Liver (tissue), 9 donors: ENCODE data around the gene EPM2A. TPM values are rescaled to one million over a fixed set of nuclear protein-coding genes. Genes with fewer than 3 reads are reported as not detected.

Source experiments
- DNase-seq: peaks from one replicate; pipeline ENCODE4 v3.0.0-alpha.2; 2017; ENCODE audit warnings: low spot score
- H3K27ac ChIP-seq, 2 donors: one replicate each; pipeline ENCODE4 v1.7.0; 2013; ENCODE audit warnings: inconsistent platforms in 2 of 2, low read length in 2 of 2, control low read depth in 1 of 2, low read depth in 1 of 2, mild to moderate bottlenecking in 1 of 2
- H3K27me3 ChIP-seq, 4 donors: one replicate each; pipeline versions ENCODE4 v1.6.1 to v1.7.0; 2013; ENCODE audit warnings: low read length in 3 of 4, inconsistent platforms in 1 of 4, mild to moderate bottlenecking in 1 of 4, moderate library complexity in 1 of 4; ENCODE audit not compliant: control insufficient read depth in 4 of 4, insufficient read depth in 4 of 4
- H3K36me3 ChIP-seq, 4 donors: one replicate each; pipeline versions ENCODE4 v1.6.1 to v1.7.0; 2013; ENCODE audit warnings: low read length in 3 of 4, mild to moderate bottlenecking in 3 of 4, low read depth in 1 of 4, moderate library complexity in 1 of 4; ENCODE audit not compliant: control insufficient read depth in 4 of 4, insufficient read depth in 3 of 4
- H3K4me1 ChIP-seq, 4 donors: one replicate each; pipeline versions ENCODE4 v1.6.1 to v1.7.0; 2013; ENCODE audit warnings: low read length in 3 of 4, mild to moderate bottlenecking in 3 of 4, moderate library complexity in 1 of 4; ENCODE audit not compliant: control insufficient read depth in 4 of 4, insufficient read depth in 4 of 4
- H3K4me3 ChIP-seq, 3 donors: one replicate each; pipeline versions ENCODE4 v1.6.1 to v1.7.0; 2013; ENCODE audit warnings: low read length in 3 of 3, control low read depth in 1 of 3, low read depth in 1 of 3, mild to moderate bottlenecking in 1 of 3
- H3K9ac ChIP-seq, 2 donors: one replicate each; pipeline ENCODE4 v1.7.0; 2013; ENCODE audit warnings: low read length in 2 of 2, mild to moderate bottlenecking in 2 of 2, moderate library complexity in 2 of 2, control low read depth in 1 of 2, low read depth in 1 of 2
- H3K9me3 ChIP-seq, 4 donors: one replicate each; pipeline versions ENCODE4 v1.6.1 to v1.7.0; 2013; ENCODE audit warnings: low read length in 3 of 4; ENCODE audit not compliant: control insufficient read depth in 4 of 4
- EGR1 ChIP-seq, 2 donors: IDR thresholded peaks; 2 replicates each; pipeline ENCODE4 v1.6.1; 2016 to 2018; ENCODE audit warnings: antibody characterized with exemption in 2 of 2, low read depth in 2 of 2
- FOXA1 ChIP-seq: IDR thresholded peaks from 2 replicates; pipeline ENCODE4 v1.6.1; 2016; ENCODE audit warnings: antibody characterized with exemption
- FOXA2 ChIP-seq: IDR thresholded peaks from 2 replicates; pipeline ENCODE4 v1.6.1; 2016; ENCODE audit warnings: antibody characterized with exemption
- GABPA ChIP-seq, 2 donors: IDR thresholded peaks in 1 of 2; conservative IDR thresholded peaks in 1 of 2; 2 replicates each; pipeline ENCODE4 v1.6.1; 2016; ENCODE audit warnings: antibody characterized with exemption in 2 of 2, mild to moderate bottlenecking in 1 of 2, moderate library complexity in 1 of 2
- HNF4A ChIP-seq, 2 donors: conservative IDR thresholded peaks; 2 replicates each; pipeline ENCODE4 v1.6.1; 2016; ENCODE audit warnings: antibody characterized with exemption in 2 of 2, mild to moderate bottlenecking in 2 of 2
- JUND ChIP-seq, 2 donors: IDR thresholded peaks; 2 replicates each; pipeline ENCODE4 v1.6.1; 2016; ENCODE audit warnings: antibody characterized with exemption in 2 of 2
- MAX ChIP-seq: IDR thresholded peaks from 2 replicates; pipeline ENCODE4 v1.6.1; 2016; ENCODE audit warnings: antibody characterized with exemption
- NR2F2 ChIP-seq: IDR thresholded peaks from 2 replicates; pipeline ENCODE4 v1.6.1; 2016; ENCODE audit warnings: antibody characterized with exemption
- REST ChIP-seq: IDR thresholded peaks from 2 replicates; pipeline ENCODE4 v1.6.1; 2016; ENCODE audit warnings: antibody characterized with exemption, mild to moderate bottlenecking
- RXRA ChIP-seq, 2 donors: IDR thresholded peaks; 2 replicates each; pipeline ENCODE4 v1.6.1; 2017 to 2018; ENCODE audit warnings: antibody characterized with exemption in 2 of 2, mild to moderate bottlenecking in 1 of 2
- SP1 ChIP-seq: IDR thresholded peaks from 2 replicates; pipeline ENCODE4 v1.6.1; 2018; ENCODE audit warnings: antibody characterized with exemption, mild to moderate bottlenecking
- TAF1 ChIP-seq: conservative IDR thresholded peaks from 2 replicates; pipeline ENCODE4 v1.6.1; 2016; ENCODE audit warnings: antibody characterized with exemption, mild to moderate bottlenecking
- YY1 ChIP-seq: IDR thresholded peaks from 2 replicates; pipeline ENCODE4 v1.6.1; 2016; ENCODE audit warnings: antibody characterized with exemption, mild to moderate bottlenecking
- ZBTB33 ChIP-seq: IDR thresholded peaks from 2 replicates; pipeline ENCODE4 v1.6.1; 2016; ENCODE audit warnings: antibody characterized with exemption
- WGBS: extraction: QIAGEN DNeasy Blood & Tissue Kit; methylation state at CpG from one replicate; pipeline ENCODE4 v1.1.7; 2013; 5-methylcytosine and 5-hydroxymethylcytosine counted together
- polyA plus RNA-seq, 2 donors: library from polyadenylated mRNA; stranded (reverse) in 1 of 2; unstranded in 1 of 2; fragments of 200-250 nt in 1 of 2; fragments of >200 nt in 1 of 2; fragmentation: Nextera tagmentation in 1 of 2; extraction: Ambion mirVana in 1 of 2; gene quantifications; one replicate each; pipeline versions ENCODE4 v1.2.1 to v1.2.3, GENCODE V29; 2013 to 2015
- total RNA-seq, 2 donors: library from RNA; depleted of rRNA; stranded (reverse); fragments of >200 nt; gene quantifications; one replicate each; pipeline ENCODE4 v1.2.3, GENCODE V29; 2014
- TF ChIP-seq, protein P1 (sequence below): IDR thresholded peaks from 2 replicates; pipeline ENCODE4 v1.6.1; 2016; ENCODE audit warnings: antibody characterized with exemption
- TF ChIP-seq, protein P2 (sequence below): fragments of 150-350 bp; IDR thresholded peaks from 2 replicates; pipeline ENCODE4 v1.5.1; 2017; ENCODE audit warnings: improper control_type of control experiment, low read depth, low read length; ENCODE audit not compliant: missing input control
- donor health status: healthy.
- donor health status: healthy.
- donor health status: healthy.
- donor health status: healthy.
- donor health status: healthy.

Gene EPM2A
- total and polyA plus RNA-seq, 4 donors: 3.7 to 13.0 (median 5.1) TPM

GRCh38 chr6:145647602-145648001, 87.7 kb downstream of the EPM2A start:
- no peaks in the 10 kb centered on the region for H3K9me3 ChIP-seq
- H3K27me3 ChIP-seq: no peaks in the 10 kb centered on the region
- H3K9ac ChIP-seq: no peak overlapping the region
- no peaks in the 10 kb centered on the region for H3K36me3 ChIP-seq
- DNase-seq: no peak
- H3K4me3 ChIP-seq: no peak overlapping the region
- WGBS: 88% methylated on average over 1 of the region's 1 CpG
- TF ChIP-seq MAX: no peak
- TF ChIP-seq, protein P1, sequence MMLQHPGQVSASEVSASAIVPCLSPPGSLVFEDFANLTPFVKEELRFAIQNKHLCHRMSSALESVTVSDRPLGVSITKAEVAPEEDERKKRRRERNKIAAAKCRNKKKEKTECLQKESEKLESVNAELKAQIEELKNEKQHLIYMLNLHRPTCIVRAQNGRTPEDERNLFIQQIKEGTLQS: no peak
- H3K27ac ChIP-seq: no peak overlapping the region
- H3K4me1 ChIP-seq: peaks cover 1 to 22% (median 7%) of the 10 kb centered on the region in 4 donors

DNA sequence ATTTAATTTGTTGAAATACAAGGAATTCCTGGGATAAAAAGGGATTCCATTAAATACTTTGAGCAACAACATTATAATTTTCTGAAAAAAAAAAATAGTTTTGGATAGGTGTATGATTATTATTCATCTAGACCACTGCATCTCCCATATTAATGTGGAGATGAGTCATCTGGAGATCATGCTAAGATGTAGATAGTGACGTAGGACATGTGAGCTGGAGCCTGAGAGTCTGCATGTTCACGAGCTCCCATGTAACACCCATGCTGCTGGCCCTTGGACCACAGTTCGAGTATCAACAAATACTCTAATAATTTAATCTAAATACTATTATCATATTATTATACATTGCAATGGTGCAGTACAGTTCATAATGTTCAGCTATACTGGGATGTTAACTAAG, 91.6 kb downstream of the EPM2A start:
- TF ChIP-seq REST (no peak), TAF1 (no peak), FOXA2 (no peak), HNF4A (conservative IDR thresholded peaks at IDR 0.05) (no peak), RXRA (IDR thresholded peaks at IDR 0.05) (no peak), NR2F2 (no peak), FOXA1 (no peak), SP1 (no peak), MAX (no peak), ZBTB33 (no peak), JUND (IDR thresholded peaks at IDR 0.05) (no peak), GABPA (IDR thresholded peaks at IDR 0.05 in 1 of 2, conservative IDR thresholded peaks at IDR 0.05 in 1 of 2) (no peak), EGR1 (IDR thresholded peaks at IDR 0.05; ENCODE audit: low read depth in 2 of 2) (no peak), YY1 (no peak)
- TF ChIP-seq, protein P2, sequence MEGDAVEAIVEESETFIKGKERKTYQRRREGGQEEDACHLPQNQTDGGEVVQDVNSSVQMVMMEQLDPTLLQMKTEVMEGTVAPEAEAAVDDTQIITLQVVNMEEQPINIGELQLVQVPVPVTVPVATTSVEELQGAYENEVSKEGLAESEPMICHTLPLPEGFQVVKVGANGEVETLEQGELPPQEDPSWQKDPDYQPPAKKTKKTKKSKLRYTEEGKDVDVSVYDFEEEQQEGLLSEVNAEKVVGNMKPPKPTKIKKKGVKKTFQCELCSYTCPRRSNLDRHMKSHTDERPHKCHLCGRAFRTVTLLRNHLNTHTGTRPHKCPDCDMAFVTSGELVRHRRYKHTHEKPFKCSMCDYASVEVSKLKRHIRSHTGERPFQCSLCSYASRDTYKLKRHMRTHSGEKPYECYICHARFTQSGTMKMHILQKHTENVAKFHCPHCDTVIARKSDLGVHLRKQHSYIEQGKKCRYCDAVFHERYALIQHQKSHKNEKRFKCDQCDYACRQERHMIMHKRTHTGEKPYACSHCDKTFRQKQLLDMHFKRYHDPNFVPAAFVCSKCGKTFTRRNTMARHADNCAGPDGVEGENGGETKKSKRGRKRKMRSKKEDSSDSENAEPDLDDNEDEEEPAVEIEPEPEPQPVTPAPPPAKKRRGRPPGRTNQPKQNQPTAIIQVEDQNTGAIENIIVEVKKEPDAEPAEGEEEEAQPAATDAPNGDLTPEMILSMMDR: no peak
- TF ChIP-seq, protein P1: no peak
- no peaks in the 10 kb centered on the region for H3K36me3 ChIP-seq
- peaks cover 0 to 7% (median 4%) of the 10 kb centered on the region in 4 donors for H3K4me1 ChIP-seq
- no peak overlapping the region for H3K9ac ChIP-seq
- no peak overlapping the region for H3K4me3 ChIP-seq
- H3K27ac ChIP-seq: no peak overlapping the region
- H3K27me3 ChIP-seq: no peaks in the 10 kb centered on the region
- 95% methylated on average over 3 of the region's 3 CpGs for WGBS
- no peak for DNase-seq
- H3K9me3 ChIP-seq: no peaks in the 10 kb centered on the region
